ENCODE measurements around the gene ARPC5L.
A peak's percentile ranks its signal among the peaks of the same experiment; 100 is the strongest.
"Not testable (repeated sequence)": the region's sequence is repeated elsewhere in the genome, so short reads cannot be mapped to it uniquely, and the experiment has no call there.

Gene ARPC5L

DNA sequence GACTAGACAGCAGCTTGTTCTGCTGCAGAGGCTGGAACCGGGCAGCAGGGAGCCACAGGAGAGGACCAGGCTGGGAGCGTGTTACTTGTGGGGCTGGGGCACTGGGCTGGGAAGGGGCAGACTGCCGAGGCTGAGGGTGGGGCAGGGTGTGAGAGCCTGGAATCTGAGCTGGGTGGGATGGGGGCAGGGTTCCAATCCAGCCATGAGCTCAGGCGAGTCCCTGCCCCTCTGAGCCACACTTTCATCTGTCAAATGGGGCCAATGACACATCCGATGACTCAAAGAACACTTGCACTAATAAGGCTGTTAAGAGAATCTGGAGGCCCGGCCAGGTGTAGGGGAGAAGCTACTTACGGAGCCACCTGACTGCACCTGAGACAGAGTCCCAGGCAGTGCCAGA is 27.3 kb upstream of the ARPC5L start:
- H3K4me3 ChIP-seq (ENCODE audit: low read depth, low read length): no peak overlapping the region
- no peak for DNase-seq (ENCODE audit: low read depth)
- no peak for TF ChIP-seq CTCF (IDR thresholded peaks at IDR 0.05; ENCODE audit: insufficient read depth, low read depth, low read length, missing control alignments)

GRCh38 chr9:124835026-124835557 is 26.8 kb upstream of the ARPC5L start:
- no peak for DNase-seq (ENCODE audit: low read depth)
- TF ChIP-seq CTCF (IDR thresholded peaks at IDR 0.05; ENCODE audit: insufficient read depth, low read depth, low read length, missing control alignments): no peak
- no peak overlapping the region for H3K4me3 ChIP-seq (ENCODE audit: low read depth, low read length)

DNA sequence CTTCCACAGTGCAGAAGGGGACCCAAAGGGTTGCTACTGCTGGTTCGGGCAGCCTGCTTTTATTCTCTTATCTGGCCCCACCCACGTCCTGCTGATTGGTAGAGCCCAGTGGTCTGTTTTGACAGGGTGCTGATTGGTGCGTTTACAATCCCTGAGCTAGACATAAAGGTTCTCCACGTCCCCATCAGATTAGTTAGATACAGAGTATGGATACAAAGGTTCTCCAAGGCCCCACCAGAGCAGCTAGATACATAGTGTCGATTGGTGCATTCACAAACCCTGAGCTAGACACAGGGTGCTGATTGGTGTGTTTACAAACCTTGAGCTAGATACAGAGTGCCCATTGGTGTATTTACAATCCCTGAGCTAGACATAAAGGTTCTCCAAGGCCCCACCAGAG is 23.8 kb upstream of the ARPC5L start:
- H3K4me3 ChIP-seq (ENCODE audit: low read depth, low read length); DNase-seq (ENCODE audit: low read depth): not testable (repeated sequence)

- DNase-seq (ENCODE audit: low read depth); H3K4me3 ChIP-seq (ENCODE audit: low read depth, low read length): not testable (repeated sequence)
These were observed 23.2 kb upstream of the ARPC5L start for GRCh38 chr9:124838567-124839275.

GRCh38 chr9:124839612-124840299 is 22.2 kb upstream of the ARPC5L start:
- no peak for DNase-seq (ENCODE audit: low read depth)
- no peak overlapping the region for H3K4me3 ChIP-seq (ENCODE audit: low read depth, low read length)
- peak; percentile 35 for TF ChIP-seq CTCF (IDR thresholded peaks at IDR 0.05; ENCODE audit: insufficient read depth, low read depth, low read length, missing control alignments)

DNA sequence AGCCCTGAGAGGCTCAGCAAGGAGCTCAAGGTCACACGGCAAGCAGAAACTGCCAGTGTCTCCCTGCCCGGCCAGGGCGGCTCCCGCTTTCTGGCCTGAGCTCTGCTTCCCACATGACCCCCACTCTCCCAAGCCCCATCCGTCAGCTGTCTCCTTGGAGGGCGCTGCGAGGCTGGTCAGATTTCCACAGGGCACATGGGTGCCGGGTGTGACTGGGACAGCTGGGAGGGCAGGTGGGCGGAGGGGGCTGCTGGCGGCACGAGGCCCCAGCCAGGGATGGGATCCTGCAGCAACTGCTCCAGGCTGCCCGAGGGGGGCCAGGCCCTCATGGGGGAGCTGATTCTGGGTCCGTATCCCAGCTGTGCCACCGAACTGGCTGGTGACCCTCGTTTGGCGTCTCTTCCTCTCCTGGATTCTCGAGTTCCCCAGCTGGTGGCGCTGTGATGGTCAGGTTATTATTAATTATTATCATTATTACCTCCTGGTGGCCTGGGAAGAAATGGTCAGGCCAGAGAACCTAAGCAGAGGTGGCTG is 21.6 kb upstream of the ARPC5L start:
- TF ChIP-seq CTCF (IDR thresholded peaks at IDR 0.05; ENCODE audit: insufficient read depth, low read depth, low read length, missing control alignments): peak; percentile 13
- no peak overlapping the region for H3K4me3 ChIP-seq (ENCODE audit: low read depth, low read length)
- no peak for DNase-seq (ENCODE audit: low read depth)

DNA sequence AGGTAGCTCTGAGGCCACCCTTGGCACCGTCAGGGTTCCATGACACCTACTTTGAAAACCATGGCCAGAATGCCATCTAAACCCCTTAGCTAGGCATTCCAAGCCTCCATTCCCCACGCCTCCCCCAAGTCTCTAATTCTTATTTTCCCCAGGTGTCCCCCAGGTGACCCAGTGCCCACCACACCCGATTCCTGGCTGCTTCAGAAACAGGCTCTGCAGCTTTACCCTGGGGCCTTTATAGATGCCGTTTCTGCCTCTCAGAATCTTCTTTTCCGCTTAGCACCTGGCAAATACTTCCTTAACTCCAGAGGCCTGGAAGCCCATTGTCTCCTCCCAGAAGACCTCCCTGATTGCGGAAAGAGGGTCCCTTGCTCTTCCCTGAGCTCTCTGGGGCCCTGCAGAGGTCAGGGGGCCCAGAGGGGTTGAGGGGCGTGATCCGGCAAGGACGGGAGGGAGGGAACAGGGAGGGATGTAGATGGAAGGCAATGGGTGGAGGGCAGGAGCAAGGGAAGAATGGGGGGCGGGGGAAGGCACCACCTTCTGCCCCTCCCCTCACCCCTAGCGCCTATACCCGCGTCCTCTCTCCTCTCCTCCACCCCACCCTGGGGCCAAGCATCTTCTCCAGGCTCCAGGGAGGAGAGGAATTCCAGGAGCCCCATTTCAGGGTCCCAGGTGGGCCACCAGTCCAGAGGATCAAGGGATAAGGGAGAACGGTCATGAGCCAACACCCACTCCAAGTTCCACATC is 20.7 kb upstream of the ARPC5L start:
- H3K4me3 ChIP-seq (ENCODE audit: low read depth, low read length): no peak overlapping the region
- no peak for TF ChIP-seq CTCF (IDR thresholded peaks at IDR 0.05; ENCODE audit: insufficient read depth, low read depth, low read length, missing control alignments)

More for the DNA sequence above, 20.7 kb upstream of the ARPC5L start:
- no peak for DNase-seq (ENCODE audit: low read depth)
